K562 (cell line): ENCODE results near the gene BTBD18. TPM values are rescaled to one million over a fixed set of nuclear protein-coding genes. Genes with fewer than 3 reads are reported as not detected.

Source experiments
- CC2D1A ChIP-seq: fragments of 450-650 bp; IDR thresholded peaks from 2 replicates; pipeline ENCODE4 v1.6.1; 2017; ENCODE audit warnings: mild to moderate bottlenecking
- EZH2 ChIP-seq: IDR thresholded peaks from 2 replicates; pipeline ENCODE4 v1.6.1; 2012; ENCODE audit warnings: low read depth, mild to moderate bottlenecking, inconsistent platforms, low read length, borderline replicate concordance
- HIVEP1 ChIP-seq: fragments of 250-450 bp; sonication (Bioruptor Pico); IDR thresholded peaks from 2 replicates; pipeline ENCODE4 v1.4.0; 2020; ENCODE audit warnings: mild to moderate bottlenecking
- MAFF ChIP-seq: IDR thresholded peaks from 2 replicates; pipeline ENCODE4 v1.6.1; 2012; ENCODE audit warnings: low read length, improper control_type of control experiment
- MEIS2 ChIP-seq: fragments of 450-650 bp; IDR thresholded peaks from 2 replicates; pipeline ENCODE4 v1.6.1; 2014; ENCODE audit warnings: mild to moderate bottlenecking; ENCODE audit not compliant: partially characterized antibody
- NFYB ChIP-seq: IDR thresholded peaks from 2 replicates; pipeline ENCODE4 v1.6.1; 2011; ENCODE audit warnings: mild to moderate bottlenecking, moderate library complexity; ENCODE audit not compliant: insufficient read length; ENCODE audit errors: extremely low read depth
- POLR2AphosphoS5 ChIP-seq: IDR thresholded peaks from 2 replicates; pipeline ENCODE4 v1.6.1; 2011; ENCODE audit warnings: mild to moderate bottlenecking, low read depth, low read length, moderate library complexity; ENCODE audit not compliant: control insufficient read depth, insufficient read depth
- PYGO2 ChIP-seq: fragments of 450-650 bp; IDR thresholded peaks from 2 replicates; pipeline ENCODE4 v1.6.1; 2016; ENCODE audit warnings: mild to moderate bottlenecking, missing genetic modification characterization, moderate library complexity, missing compliant biosample characterization
- TGIF2 ChIP-seq: sonication (generic); formaldehyde crosslinking; IDR thresholded peaks from 2 replicates; pipeline ENCODE4 v1.8.1; 2022; ENCODE audit warnings: mild to moderate bottlenecking, missing genetic modification reagents, moderate library complexity
- polyA plus RNA-seq, 8 experiments: library from polyadenylated mRNA; depleted of rRNA in 4 of 8; stranded (reverse) in 5 of 8; unstranded in 3 of 8; fragments of >200 nt; fragmentation: Nextera tagmentation in 2 of 8; fragmentation: Illumina TruSeq in 1 of 8; extraction: Ambion mirVana in 2 of 8; extraction: Trizol in 1 of 8; gene quantifications; 2 replicates each; pipeline versions ENCODE4 v1.2.1 to v1.2.3, GENCODE V29; 2011 to 2014; ENCODE audit warnings: inconsistent platforms in 1 of 8, missing spikeins in 1 of 8
- total RNA-seq, 7 experiments: library from RNA; depleted of rRNA in 6 of 7; stranded (reverse); fragments of >200 nt in 6 of 7; fragmentation: Illumina TruSeq in 2 of 7; extraction: Trizol in 2 of 7; gene quantifications; 2 replicates each; pipeline versions ENCODE4 v1.2.1 to v1.2.3, GENCODE V29; 2011 to 2021; ENCODE audit warnings: low replicate concordance in 1 of 7
- TF ChIP-seq, protein P1 (sequence below): fragments of 450-650 bp; IDR thresholded peaks from 2 replicates; pipeline ENCODE4 v1.6.1; 2016
- TF ChIP-seq, protein P2 (sequence below): fragments of 450-650 bp; IDR thresholded peaks from 2 replicates; pipeline ENCODE4 v1.6.1; 2016; ENCODE audit warnings: borderline replicate concordance
- TF ChIP-seq, protein P3 (sequence below): fragments of 450-650 bp; formaldehyde crosslinking; IDR thresholded peaks from 2 replicates; pipeline ENCODE4 v1.4.0; 2022; ENCODE audit warnings: missing genetic modification characterization
- TF ChIP-seq, protein P4 (sequence below): sonication (generic); formaldehyde crosslinking; IDR thresholded peaks from 2 replicates; pipeline ENCODE4 v1.8.0; 2022; ENCODE audit warnings: mild to moderate bottlenecking, missing genetic modification reagents
- TF ChIP-seq, protein P5 (sequence below), 2 experiments: IDR thresholded peaks; 2 replicates each; pipeline ENCODE4 v1.6.1; 2012; ENCODE audit warnings: improper control_type of control experiment in 2 of 2, low read depth in 2 of 2, low read length in 2 of 2, borderline replicate concordance in 1 of 2

Gene BTBD18
- total and polyA plus RNA-seq, 9 of the 15 experiments (the other 6 are each of a cell fraction or from before 2014, with no cell fraction given): 0.06 TPM; not detected in 8

DNA sequence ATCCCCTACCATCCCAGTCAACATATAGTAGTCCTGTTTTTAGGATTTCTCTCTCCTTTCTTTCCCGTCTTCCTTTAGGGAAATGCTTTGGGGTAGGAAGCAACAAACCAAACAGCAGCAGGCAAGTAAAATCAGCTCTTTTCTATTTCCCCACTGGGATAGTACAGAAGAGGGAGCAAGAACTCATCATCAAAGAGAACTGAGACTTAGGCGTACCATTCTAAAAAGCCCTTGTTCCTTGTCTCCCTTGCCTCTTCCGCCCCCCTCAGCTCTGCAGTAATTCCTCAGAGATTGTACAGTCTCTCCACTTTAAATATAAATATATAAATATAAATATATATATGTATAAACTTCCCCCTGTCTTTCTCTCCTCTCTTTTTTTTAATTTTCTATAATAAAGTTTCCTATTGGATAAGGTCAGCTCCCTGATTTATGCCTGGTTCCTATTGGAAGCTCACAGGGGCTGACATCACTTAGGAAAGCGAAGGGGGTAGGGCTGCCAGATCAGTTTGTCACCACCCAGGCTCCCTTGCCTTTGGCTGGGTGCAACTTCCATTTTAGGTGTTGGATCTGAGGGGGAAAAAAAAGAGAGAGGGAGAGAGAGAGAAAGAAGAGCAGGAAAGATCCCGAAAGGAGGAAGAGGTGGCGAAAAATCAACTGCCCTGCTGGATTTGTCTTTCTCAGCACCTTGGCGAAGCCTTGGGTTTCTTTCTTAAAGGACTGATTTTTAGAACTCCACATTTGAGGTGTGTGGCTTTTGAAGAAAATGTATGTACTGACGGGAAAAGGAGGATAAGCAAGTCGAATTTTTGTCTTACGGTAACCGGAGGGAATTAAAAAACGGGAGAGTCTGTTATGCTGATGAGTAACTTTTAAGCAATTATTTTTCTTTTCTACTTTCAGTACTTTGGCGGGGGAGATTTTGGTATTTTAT is 9.9 kb upstream of the BTBD18 start, which contains the start of gene CTNND1 (continued):
- TF ChIP-seq, protein P1, sequence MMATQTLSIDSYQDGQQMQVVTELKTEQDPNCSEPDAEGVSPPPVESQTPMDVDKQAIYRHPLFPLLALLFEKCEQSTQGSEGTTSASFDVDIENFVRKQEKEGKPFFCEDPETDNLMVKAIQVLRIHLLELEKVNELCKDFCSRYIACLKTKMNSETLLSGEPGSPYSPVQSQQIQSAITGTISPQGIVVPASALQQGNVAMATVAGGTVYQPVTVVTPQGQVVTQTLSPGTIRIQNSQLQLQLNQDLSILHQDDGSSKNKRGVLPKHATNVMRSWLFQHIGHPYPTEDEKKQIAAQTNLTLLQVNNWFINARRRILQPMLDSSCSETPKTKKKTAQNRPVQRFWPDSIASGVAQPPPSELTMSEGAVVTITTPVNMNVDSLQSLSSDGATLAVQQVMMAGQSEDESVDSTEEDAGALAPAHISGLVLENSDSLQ: peak; percentile 81
- TF ChIP-seq, protein P2, sequence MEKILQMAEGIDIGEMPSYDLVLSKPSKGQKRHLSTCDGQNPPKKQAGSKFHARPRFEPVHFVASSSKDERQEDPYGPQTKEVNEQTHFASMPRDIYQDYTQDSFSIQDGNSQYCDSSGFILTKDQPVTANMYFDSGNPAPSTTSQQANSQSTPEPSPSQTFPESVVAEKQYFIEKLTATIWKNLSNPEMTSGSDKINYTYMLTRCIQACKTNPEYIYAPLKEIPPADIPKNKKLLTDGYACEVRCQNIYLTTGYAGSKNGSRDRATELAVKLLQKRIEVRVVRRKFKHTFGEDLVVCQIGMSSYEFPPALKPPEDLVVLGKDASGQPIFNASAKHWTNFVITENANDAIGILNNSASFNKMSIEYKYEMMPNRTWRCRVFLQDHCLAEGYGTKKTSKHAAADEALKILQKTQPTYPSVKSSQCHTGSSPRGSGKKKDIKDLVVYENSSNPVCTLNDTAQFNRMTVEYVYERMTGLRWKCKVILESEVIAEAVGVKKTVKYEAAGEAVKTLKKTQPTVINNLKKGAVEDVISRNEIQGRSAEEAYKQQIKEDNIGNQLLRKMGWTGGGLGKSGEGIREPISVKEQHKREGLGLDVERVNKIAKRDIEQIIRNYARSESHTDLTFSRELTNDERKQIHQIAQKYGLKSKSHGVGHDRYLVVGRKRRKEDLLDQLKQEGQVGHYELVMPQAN: peak; percentile 80; the same call in 1 of the 2 replicates
- TF ChIP-seq MAFF: peak; percentile 3; the same call in 1 of the 2 replicates
- peak; percentile 88 for TF ChIP-seq POLR2AphosphoS5
- TF ChIP-seq CC2D1A: peak; percentile 60; the same call in 1 of the 2 replicates
- TF ChIP-seq, protein P3, sequence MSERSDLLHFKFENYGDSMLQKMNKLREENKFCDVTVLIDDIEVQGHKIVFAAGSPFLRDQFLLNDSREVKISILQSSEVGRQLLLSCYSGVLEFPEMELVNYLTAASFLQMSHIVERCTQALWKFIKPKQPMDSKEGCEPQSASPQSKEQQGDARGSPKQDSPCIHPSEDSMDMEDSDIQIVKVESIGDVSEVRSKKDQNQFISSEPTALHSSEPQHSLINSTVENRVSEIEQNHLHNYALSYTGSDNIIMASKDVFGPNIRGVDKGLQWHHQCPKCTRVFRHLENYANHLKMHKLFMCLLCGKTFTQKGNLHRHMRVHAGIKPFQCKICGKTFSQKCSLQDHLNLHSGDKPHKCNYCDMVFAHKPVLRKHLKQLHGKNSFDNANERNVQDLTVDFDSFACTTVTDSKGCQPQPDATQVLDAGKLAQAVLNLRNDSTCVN: 0 out of 2 replicates have a peak, but pooled peaks have one; percentile 66
- no peak for TF ChIP-seq EZH2
- TF ChIP-seq PYGO2 (tag): no peak
- TF ChIP-seq MEIS2: peak; percentile 68
- TF ChIP-seq, protein P4, sequence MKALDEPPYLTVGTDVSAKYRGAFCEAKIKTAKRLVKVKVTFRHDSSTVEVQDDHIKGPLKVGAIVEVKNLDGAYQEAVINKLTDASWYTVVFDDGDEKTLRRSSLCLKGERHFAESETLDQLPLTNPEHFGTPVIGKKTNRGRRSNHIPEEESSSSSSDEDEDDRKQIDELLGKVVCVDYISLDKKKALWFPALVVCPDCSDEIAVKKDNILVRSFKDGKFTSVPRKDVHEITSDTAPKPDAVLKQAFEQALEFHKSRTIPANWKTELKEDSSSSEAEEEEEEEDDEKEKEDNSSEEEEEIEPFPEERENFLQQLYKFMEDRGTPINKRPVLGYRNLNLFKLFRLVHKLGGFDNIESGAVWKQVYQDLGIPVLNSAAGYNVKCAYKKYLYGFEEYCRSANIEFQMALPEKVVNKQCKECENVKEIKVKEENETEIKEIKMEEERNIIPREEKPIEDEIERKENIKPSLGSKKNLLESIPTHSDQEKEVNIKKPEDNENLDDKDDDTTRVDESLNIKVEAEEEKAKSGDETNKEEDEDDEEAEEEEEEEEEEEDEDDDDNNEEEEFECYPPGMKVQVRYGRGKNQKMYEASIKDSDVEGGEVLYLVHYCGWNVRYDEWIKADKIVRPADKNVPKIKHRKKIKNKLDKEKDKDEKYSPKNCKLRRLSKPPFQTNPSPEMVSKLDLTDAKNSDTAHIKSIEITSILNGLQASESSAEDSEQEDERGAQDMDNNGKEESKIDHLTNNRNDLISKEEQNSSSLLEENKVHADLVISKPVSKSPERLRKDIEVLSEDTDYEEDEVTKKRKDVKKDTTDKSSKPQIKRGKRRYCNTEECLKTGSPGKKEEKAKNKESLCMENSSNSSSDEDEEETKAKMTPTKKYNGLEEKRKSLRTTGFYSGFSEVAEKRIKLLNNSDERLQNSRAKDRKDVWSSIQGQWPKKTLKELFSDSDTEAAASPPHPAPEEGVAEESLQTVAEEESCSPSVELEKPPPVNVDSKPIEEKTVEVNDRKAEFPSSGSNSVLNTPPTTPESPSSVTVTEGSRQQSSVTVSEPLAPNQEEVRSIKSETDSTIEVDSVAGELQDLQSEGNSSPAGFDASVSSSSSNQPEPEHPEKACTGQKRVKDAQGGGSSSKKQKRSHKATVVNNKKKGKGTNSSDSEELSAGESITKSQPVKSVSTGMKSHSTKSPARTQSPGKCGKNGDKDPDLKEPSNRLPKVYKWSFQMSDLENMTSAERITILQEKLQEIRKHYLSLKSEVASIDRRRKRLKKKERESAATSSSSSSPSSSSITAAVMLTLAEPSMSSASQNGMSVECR (CRISPR knock-in tag): no peak
- peak; percentile 86 for TF ChIP-seq NFYB
- no peak for TF ChIP-seq HIVEP1 (CRISPR knock-in tag)
- TF ChIP-seq, protein P5, sequence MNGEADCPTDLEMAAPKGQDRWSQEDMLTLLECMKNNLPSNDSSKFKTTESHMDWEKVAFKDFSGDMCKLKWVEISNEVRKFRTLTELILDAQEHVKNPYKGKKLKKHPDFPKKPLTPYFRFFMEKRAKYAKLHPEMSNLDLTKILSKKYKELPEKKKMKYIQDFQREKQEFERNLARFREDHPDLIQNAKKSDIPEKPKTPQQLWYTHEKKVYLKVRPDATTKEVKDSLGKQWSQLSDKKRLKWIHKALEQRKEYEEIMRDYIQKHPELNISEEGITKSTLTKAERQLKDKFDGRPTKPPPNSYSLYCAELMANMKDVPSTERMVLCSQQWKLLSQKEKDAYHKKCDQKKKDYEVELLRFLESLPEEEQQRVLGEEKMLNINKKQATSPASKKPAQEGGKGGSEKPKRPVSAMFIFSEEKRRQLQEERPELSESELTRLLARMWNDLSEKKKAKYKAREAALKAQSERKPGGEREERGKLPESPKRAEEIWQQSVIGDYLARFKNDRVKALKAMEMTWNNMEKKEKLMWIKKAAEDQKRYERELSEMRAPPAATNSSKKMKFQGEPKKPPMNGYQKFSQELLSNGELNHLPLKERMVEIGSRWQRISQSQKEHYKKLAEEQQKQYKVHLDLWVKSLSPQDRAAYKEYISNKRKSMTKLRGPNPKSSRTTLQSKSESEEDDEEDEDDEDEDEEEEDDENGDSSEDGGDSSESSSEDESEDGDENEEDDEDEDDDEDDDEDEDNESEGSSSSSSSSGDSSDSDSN (IDR thresholded peaks at IDR 0.05; ENCODE audit: borderline replicate concordance in 1 of 2, low read depth in 2 of 2, low read length in 2 of 2): peak; percentile 23 to 78; a peak in 2 of 4 replicates
- no peak for TF ChIP-seq TGIF2 (CRISPR knock-in tag)
